ENCODE data around the gene CELF5.
A peak's percentile ranks its signal among the peaks of the same experiment; 100 is the strongest.
"Not testable (repeated sequence)": the region's sequence is repeated elsewhere in the genome, so short reads cannot be mapped to it uniquely, and the experiment has no call there.

CELF5 gene

DNA sequence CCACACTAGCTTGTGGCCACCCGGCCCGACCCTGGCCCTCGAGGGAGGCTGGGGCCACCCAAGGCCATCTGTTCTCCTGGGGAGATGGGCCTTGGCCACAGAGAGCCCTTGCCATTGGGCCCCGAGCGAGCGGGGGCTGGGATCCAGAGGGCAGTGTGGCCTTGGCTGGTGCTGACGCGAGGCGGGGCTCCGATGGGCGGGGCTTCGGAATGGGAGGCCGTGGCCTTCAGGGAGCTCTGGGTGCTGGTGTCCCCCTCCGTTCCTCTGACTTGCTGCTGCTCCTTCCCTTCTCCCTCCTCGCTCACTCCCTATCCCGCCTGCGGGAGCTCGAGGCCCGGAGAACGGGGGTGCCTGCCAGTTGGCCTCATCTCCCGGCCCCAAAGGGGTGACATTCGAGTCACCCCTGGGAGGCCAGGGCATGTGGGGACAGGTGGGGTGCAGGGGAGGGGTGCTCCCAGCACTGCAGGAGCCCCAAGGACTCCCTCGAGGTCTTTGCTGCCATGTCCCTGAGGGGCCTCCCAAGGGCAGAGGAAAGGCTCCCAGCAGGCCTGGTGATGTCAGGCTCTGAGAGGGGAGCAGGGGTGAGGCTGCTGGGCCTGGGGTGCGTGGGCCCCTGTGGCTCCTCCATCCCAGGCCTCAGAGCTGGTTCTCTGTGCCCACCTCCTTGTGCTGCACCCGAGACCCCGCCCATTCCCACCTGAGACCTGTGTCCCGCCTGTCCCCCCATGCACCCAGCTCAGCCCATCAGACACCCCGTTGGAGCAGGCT lies 34.6 kb upstream of the CELF5 start:
- in situ Hi-C loops (cut with MboI; ENCODE audit: low pct_unique_long_range_greater_than_20kb, low sequenced_read_pairs): no loop called here

GRCh38 chr19:3190470-3190770 lies 34.0 kb upstream of the CELF5 start:
- in situ Hi-C loops (cut with MboI; ENCODE audit: low pct_unique_long_range_greater_than_20kb, low sequenced_read_pairs): no loop called here

More for the DNA sequence above, 34.6 kb upstream of the CELF5 start:
- DNase-seq: no peak

DNA sequence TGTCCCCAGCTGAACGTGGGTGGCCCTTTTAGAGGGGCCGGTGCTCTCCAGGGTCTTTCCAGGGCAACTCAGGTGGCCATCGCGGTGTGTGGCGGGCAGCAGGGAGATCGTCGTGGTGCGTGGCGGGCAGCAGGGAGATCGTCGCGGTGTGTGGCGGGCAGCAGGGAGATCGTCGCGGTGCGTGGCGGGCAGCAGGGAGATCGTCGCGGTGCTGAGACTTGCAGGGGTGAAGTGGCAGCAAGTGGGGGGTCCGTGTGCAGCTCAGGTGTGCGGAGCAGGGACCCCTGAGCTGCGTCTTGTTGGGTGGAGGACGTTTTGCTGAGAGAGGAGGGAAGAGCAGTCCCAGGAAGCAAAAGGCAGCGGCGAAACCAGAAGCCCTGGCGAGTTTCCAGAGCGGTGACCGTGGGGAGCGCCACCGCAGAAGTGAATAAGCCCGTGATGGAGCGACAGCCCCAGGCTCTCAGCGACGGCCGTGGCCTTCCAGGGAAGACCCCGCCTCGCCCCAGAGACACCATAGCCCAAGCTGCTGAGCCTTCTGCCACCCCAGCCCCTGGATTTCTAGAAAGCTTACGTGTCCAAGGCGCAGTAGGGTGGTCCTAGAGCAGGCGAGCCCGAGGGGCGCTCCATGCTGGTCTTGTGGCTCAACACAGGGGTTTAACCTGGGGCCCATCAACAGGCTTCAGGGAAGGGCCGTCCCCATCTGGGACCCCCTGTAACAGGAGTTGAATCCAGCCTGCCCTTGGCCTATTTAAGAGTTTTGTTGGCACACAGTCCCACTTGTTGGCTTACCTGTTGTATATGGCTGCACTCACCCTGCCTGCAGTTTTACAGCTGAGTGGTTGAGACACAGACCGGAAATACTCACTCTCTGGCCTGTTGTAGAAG lies 33.3 kb upstream of the CELF5 start:
- in situ Hi-C loops (cut with MboI; ENCODE audit: low pct_unique_long_range_greater_than_20kb, low sequenced_read_pairs): no loop called here
- DNase-seq: no peak

More at GRCh38 chr19:3190470-3190770, 34.0 kb upstream of the CELF5 start:
- DNase-seq: no peak

DNA sequence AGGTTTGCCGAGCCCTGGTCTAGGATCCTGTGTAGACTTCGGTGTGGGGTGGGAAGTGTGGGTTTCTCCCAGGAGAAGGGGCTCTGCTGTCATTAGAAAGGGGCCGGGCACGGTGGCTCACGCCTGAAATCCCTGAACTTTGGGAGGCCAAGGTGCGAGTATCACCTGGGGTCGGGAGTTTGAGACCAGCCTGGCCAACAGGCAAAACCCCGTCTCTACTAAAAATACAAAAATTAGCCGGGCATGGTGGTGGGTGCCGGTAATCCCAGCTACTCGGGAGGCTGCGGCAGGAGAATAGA lies 32.7 kb upstream of the CELF5 start:
- in situ Hi-C loops (cut with MboI; ENCODE audit: low pct_unique_long_range_greater_than_20kb, low sequenced_read_pairs); DNase-seq: not testable (repeated sequence)

DNA sequence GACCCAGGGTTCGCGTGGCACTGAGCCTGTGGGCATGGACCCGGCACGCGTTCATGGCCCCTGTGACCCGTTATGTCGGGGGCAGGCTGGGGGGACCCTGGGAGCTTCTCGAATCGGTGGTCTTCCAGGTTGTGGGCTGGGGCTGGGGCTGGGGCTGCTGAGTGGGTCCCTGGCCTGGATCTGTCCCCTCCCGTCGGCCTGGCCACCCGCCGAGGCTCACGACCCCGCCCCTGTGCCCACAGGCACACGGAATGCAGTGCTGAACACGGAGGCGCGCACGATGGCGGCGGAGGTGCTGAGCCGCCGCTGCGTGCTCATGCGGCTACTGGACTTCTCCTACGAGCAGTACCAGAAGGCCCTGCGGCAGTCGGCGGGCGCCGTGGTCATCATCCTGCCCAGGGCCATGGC lies 32.2 kb upstream of the CELF5 start:
- no peak for DNase-seq
- in situ Hi-C loops (cut with MboI; ENCODE audit: low pct_unique_long_range_greater_than_20kb, low sequenced_read_pairs): no loop called here

GRCh38 chr19:3192684-3193083 lies 31.8 kb upstream of the CELF5 start:
- in situ Hi-C loops (cut with MboI; ENCODE audit: low pct_unique_long_range_greater_than_20kb, low sequenced_read_pairs): no loop called here
- no peak for DNase-seq

GRCh38 chr19:3193256-3194105 lies 31.0 kb upstream of the CELF5 start:
- in situ Hi-C loops (cut with MboI; ENCODE audit: low pct_unique_long_range_greater_than_20kb, low sequenced_read_pairs): no loop called here
- DNase-seq: peak; percentile 95

DNA sequence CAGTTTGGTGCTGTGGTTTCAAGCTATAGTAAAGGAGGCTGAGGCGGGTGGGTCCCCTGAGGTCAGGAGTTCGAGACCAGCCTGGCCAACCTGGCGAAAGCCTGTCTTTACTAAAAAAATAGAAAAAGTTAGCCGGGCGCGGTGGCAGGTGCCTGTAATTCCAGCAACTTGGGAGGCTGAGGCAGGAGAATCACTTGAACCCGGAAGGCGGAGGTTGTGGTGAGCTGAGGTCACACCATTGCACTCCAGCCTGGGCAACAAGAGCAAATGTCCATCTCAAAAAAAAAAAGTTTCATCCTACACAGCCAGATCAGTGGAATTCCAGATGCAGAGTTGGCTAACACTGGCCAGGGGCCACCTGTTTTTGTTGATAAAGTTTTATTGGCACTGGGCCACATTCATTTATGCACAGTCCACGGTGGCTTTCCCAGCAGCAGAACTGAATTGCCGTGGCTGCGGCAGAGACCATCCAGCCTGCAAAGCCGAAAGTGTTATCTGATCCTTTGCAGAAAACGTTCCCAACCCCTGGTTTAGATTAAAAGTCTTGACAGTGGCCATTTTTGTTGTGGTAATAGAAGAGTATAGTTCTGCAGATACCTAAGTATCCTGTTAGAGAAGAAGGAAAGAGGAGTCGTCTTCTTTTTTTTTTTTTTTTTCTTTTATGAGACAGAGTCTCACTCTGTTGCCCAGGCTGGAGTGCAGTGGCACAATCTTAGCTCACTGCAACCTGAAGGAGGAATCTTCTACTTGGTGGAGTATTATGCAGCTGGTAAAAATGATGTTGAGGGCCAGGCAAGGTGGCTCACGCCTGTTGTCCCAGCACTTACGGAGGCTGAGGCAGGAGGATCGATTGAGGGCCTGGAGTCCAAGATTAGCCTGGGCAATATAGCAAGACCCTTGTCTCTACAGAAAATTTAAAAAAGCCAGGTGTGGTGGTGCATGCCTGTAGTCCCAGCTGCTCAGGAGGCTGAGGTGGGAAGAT lies 30.1 kb upstream of the CELF5 start:
- in situ Hi-C loops (cut with MboI; ENCODE audit: low pct_unique_long_range_greater_than_20kb, low sequenced_read_pairs): no loop called here
- DNase-seq: no peak

DNA sequence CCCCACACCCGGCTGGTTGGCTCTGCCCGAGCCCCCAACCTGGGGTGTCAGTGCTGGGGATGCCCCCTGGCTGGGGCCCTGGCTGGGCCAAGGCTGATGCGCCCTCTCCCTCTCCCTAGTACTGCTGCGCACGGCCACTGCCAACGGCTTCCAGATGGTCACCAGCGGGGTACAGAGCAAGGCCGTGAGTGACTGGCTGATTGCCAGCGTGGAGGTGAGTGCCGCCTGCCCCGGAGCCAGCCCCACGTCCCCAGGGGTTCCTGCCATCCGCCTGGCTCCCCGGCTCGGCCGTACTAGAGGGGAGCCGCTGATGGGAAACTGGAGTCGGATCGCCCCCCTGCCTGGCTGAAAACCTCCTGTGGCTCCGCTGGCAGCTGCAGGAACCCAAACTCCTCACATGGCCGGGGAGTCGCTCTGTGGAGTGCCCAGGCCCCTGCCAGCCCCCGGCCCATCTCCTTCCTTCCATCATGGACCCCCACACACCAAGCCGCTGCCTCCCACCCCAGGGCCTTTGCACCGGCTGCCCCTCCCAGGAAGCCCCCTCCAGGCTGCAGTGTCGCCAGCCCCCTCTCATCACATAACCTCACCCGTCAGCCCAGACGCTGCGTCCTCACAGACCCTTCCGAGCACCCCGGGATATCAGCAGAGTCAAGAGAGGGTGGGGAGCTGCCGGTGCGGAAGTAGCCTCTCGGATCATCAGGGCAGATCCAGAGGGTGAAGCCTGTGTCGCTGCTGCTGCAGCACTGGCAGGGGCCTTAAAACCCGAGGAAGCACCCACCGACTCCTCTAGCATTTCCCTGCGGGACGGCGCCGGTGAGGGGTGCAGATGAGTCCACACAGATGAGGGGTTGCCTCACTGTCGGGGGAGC lies 28.2 kb upstream of the CELF5 start:
- no peak for DNase-seq
- in situ Hi-C loops (cut with MboI; ENCODE audit: low pct_unique_long_range_greater_than_20kb, low sequenced_read_pairs): no loop called here

GRCh38 chr19:3196933-3197205 lies 27.6 kb upstream of the CELF5 start:
- in situ Hi-C loops (cut with MboI; ENCODE audit: low pct_unique_long_range_greater_than_20kb, low sequenced_read_pairs): no loop called here
- no peak for DNase-seq

GRCh38 chr19:3198901-3199700 lies 25.4 kb upstream of the CELF5 start:
- in situ Hi-C loops (cut with MboI; ENCODE audit: low pct_unique_long_range_greater_than_20kb, low sequenced_read_pairs): no loop called here

GRCh38 chr19:3201072-3201700 lies 23.3 kb upstream of the CELF5 start:
- DNase-seq: no peak
- in situ Hi-C loops (cut with MboI; ENCODE audit: low pct_unique_long_range_greater_than_20kb, low sequenced_read_pairs): no loop called here

More at GRCh38 chr19:3198901-3199700, 25.4 kb upstream of the CELF5 start:
- DNase-seq: no peak

DNA sequence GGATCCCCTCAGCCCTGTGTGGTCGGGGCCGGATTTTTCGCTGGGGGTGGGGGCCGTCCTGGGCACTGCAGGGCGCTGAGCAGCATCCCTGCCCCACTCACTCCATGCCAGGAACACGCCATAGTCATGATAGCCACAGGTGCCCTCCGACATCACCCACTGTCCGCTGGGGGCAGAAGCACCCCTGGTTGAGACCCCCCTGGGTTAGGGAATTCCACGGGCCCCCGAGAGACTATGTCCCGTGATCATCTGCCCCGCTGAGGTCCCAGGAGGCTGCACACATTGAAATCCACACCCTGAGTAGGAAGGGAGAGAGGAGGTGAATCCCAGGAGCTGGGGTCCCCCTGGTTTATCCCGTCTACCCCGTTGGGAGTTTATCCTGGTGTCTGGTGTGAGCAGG lies 22.6 kb upstream of the CELF5 start:
- DNase-seq: no peak
- in situ Hi-C loops (cut with MboI; ENCODE audit: low pct_unique_long_range_greater_than_20kb, low sequenced_read_pairs): no loop called here

- in situ Hi-C loops (cut with MboI; ENCODE audit: low pct_unique_long_range_greater_than_20kb, low sequenced_read_pairs): no loop called here
- no peak for DNase-seq
These were observed 22.1 kb upstream of the CELF5 start for GRCh38 chr19:3202346-3202745.

DNA sequence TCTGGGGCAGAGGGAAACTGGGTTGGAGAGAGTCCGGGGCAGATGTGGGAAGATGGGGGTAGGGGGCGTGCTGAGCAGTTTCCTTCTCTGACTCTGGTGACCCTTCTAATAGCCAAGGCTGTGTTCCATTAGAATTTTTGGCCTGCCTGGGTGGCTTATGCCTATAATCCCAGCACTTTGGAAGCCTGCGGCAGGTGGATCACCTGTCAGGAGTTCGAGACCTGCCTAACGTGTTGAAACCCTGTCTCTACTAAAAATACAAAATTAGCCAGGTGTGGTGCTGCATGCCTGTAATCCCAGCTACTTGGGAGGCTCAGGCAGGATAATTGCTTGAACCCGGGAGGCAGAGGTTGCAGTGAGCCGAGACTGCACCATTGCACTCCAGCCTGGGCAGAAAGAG lies 21.6 kb upstream of the CELF5 start:
- in situ Hi-C loops (cut with MboI; ENCODE audit: low pct_unique_long_range_greater_than_20kb, low sequenced_read_pairs); DNase-seq: not testable (repeated sequence)

GRCh38 chr19:3203805-3204645 lies 20.4 kb upstream of the CELF5 start:
- no peak for DNase-seq

More at GRCh38 chr19:3203805-3204645, 20.4 kb upstream of the CELF5 start:
- in situ Hi-C loops (cut with MboI; ENCODE audit: low pct_unique_long_range_greater_than_20kb, low sequenced_read_pairs): no loop called here
